HG02763 (cell line): ENCODE measurements around the gene RMND5A.
A peak's percentile ranks its signal among the peaks of the same experiment; 100 is the strongest.

ENCODE experiments used
- ATAC-seq: cut with Tn5 transposase; IDR thresholded peaks from one replicate; pipeline ENCODE4 v1.9.1; 2021; ENCODE audit warnings: mild to moderate bottlenecking, moderate library complexity; ENCODE audit not compliant: unreplicated experiment

Gene RMND5A

DNA sequence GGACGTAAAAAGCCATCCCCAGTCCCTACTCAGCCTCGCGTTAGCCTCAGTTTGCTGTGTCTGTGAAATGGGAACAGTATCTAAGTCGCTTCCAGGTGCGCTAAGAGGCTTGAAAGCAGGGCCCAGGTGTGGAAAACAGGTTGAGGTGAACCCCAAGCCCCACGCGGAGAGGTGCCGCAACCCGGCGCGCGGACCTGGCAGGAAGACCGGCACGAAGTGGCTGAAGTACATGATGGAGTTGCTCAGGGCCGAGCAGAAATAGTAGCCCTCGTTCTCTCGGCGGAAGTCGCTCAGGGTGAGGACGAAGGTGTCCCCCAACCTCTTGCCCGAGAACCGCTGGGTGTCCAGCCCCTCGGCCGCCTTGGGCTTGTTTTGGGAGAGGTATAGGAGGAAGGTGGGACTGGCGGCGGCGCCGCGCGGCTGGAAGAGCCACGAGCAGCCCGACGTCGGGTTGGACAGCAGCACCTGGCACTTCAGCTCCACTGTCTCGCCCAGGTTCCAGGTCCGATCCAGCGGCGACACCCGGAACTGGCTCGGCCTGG, 70.1 kb downstream of the RMND5A start:
- ATAC-seq = no peak

DNA sequence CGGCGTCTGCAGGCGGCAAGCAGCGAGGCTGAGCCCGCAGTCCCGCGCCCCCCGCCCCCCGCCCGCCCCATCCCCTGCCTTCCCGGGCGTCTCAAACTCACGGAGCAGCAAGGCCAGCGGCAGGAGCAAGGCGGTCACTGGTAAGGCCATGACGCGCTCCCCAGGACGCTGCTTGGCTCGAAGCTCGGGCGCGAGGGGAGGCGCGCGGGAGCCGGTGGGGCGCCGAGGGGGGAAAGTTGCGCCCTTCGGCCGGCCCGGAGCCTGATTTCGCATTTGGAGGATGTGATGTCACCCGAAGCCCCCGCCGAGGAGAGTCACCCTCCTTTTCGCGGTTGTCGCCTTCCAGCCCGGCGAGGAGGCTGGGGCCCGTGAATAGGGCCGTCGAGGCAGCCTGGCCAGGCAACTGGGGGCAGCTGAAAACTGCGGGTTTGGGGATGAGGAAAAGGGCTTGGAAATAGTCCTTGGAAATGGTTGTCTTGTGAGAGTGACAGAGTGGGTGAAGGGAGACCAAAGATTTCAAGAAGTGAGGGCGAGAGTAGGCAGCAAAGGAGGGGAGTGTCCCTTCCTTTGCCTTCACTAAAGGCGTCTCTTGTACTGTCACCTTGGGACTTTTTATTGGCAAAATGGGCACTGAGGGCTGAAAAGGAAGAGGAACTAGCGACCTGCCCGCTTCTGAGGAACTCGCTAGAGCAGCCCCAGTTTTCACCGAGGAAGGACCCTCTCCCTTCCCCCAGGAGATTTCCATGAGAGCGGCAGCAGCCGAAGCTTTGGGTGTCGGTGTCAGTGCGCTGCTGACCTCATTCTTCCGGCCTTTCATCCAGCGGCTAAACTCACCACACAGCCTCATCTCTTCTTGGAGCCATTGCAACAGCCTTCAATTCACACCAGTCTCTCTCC, 70.8 kb downstream of the RMND5A start, which contains the start of gene CD8A:
Gene CD8A (minus strand): TSS at position 238 of the 897 bp plus-strand sequence. CDS start 88 bp downstream, at position 150.
- no peak for ATAC-seq

DNA sequence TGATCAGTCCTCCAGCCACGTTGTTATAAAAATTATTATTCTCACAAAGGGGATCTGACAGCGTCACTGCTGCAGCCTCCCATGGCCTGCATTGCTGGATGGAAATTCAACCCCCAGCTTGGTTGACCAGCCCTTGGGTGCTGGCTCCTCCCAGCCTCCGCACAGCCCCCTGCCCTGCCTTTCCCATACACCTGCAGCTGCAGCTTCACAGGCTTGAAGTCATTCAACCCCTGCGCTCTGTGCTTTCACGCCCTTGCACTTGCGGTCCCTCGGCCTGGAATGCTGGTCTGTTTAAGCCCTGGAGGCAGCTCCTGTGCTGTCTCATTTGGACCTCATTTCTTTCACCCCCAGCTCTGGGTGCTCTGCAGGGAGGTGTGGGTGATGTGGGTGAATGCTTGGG, 71.5 kb downstream of the RMND5A start:
- ATAC-seq = no peak

DNA sequence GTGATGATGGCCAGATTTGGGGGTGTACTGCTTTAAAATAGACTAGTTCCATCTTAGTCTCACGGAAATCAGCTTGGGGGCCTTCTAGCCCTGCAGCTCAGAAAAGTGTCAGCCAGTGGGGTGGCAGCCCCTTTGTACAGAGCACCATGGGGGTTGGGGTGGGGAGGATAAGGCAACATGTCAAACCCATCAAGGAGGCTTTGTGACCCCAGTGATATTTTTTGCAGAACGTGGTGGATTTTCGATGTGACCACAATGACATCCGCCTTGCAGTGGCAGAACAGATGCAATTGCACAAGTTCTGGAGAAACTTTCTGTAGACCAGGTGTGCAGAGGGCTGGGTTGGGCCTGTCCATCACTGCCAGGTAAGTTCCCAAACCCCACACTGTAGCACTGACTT, 73.7 kb downstream of the RMND5A start:
- ATAC-seq = no peak

DNA sequence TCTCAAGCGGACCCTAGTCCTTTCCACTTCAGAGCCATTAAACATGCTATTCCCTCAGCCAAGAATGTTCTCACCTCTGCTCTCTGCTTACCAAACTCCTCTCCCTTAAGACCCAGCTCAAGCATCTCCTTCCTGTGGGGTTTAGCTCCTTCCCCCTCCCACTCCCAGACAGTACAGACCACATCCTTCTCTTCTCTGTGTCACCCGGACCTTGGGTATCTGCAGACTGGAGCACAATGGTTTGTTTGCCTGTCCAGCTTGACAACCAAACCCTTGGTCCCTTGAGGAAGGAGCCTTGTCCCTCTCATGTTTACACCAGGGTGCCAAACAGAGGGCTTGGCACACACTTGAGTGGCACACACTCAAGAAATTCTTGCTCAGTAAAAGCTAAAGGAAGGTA, 74.8 kb downstream of the RMND5A start:
- no peak for ATAC-seq

DNA sequence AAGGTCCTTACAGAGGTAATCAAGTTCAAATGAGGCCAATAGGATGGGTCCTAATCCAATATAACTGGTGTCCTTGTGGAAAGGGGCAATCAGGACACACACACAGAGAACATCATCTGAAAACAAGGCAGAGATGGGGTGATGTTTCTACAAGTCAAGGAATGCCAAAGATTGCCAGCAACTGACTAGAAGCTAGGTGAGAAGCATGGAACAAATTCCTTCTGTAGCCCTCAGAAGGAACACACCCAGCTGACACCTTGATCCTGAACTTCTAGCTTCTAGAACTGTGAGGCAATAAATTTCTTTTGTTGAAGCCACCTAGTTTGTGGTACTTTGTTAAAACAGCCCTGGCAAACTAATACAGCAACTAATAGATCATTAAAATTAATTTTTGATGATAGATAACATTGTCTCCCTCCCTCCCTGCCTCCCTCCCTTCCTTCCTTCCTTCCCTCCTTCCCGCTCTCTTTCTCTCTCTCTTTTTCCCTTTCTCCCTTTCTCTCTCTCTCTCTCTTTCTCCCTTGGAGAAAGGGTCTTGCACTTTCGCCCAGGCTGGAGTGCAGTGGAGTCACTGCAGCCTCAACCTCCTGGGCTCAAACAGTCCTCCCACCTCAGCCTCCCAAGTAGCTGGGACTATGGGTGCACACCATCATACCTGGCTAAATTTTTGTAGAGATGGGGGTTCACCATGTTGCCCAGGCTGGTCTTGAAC, 80.9 kb downstream of the RMND5A start:
- ATAC-seq = no peak

DNA sequence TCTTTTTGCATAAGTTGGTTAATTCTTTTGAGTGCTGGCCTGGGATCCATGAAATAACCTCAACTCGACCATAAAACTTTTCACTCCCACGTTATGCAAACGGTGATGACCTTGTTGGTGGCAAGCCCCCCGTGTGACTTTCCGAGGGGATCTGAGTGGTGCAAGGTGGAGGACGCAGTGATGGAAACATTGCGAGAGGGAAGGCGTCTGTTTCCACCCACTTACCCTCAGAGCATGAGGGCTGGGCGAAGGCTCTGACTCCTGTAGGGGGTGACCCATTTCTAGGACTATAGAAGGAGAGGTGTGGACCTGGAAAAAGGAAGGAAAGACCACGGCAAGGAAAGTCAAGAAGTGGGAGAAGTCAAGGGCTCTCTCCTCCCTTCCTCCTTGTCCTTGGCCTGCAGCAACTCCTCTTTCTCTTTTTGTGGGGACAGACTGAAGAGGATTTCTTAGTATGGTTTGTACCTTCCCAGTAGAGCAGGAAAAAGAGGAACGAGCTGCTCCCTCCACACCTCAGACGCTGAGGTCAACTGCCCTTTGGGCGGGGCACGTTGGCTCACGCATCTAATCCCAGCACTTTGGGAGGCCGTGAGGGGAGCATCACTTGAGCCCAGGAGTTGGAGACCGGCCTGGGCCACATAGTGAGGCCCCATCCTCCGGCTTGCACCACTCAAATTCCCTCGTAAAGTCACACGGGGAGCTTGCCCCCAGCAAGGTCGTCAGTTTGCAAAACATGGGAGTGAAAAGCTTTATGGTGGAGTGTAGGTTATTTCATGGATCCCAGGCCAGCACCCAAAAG, 86.2 kb downstream of the RMND5A start:
- no peak for ATAC-seq

DNA sequence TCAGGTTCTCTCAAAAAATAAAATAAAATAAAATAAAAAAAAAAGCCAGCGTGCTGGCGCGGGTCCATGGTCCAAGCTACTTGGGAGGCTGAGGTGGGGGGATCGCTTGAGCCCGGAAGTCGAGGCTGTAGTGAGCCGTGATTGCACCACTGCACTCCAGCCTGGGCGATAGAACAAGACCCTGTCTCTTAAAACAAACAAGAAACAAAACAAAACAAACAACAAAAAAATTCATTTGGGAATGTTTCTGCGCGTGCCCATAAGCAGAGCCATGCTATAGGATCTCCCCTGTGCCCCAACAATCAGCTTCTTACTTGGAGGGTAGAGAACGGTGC, 87.0 kb downstream of the RMND5A start:
- ATAC-seq = no peak

DNA sequence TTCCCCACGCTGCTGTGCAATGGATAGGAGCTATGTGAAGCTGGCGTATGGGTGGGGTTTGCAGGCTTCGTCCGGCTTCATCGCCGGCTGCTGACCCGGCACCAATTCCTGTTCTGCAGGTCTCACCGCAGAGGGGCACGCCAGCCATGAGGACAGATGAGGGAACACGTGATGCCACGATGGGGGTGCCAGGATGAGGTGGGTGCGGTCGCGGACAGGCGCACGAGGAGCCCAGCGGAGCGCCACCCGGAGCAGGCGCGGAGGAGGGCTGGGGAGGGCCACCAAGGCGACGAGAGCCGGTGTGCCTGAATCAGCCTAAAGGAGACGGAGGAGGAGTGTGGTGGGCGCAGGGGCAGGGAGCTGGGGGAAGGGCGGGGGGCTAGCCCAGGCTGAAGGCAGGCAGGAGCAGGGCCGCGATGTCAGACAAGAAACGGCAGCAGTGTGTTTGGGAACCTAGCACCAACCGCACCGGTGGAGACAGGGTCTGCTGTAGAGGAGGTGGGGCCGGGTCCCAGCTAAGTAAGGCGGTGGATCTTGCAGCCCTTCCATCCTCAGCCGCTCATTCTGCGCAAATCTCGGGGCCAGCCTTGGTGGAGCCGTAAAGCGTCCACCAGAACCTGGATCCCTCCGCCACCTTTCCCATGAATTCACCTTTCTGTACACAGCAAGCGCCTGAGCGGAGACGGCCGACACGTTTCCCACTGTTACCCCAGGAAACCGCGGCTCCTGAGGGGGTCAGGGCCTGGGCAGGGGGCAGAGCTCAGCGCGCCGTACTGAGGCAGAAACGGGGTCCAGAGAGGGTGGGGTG, 87.6 kb downstream of the RMND5A start:
- no peak for ATAC-seq

DNA sequence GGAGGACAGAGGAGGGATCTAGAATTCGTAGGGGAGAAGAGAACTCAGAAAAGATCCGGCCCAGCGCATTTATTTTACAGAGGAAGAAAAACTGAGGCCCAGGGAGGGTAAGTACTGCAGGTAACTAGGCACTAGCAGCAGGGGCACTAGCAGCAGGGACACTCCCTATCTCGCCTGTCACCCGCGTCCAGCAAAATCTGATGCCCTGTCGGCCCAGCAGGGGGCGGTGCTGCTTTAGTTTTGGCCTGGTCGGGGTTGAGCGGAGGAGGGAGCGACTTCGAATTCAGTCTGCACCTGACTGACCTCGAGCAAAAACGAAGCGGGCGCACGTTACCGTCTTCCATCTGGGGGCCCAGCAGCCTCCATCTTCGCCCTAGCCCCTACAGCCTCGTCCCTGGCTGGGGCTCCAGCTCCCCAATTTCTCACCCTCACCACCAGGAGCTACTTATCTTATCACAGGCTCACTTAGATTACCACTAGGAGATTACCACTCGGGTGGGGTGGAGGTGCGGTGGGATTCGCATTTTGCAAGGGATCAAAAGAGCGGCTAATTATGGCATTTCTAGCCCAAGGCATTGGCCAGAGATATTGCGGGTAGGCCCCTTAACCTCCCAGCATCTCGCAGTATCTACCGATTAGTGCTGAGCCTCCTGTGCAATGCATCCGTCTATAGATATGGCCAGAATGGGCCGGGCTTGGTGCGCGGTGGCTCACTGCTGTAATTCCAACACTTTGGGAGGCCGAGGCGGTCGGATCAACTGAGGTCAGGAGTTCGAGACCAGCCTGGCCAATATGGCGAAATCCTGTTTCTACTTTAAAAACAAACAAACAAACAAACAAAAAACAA, 88.4 kb downstream of the RMND5A start:
- peak; percentile 80 for ATAC-seq

DNA sequence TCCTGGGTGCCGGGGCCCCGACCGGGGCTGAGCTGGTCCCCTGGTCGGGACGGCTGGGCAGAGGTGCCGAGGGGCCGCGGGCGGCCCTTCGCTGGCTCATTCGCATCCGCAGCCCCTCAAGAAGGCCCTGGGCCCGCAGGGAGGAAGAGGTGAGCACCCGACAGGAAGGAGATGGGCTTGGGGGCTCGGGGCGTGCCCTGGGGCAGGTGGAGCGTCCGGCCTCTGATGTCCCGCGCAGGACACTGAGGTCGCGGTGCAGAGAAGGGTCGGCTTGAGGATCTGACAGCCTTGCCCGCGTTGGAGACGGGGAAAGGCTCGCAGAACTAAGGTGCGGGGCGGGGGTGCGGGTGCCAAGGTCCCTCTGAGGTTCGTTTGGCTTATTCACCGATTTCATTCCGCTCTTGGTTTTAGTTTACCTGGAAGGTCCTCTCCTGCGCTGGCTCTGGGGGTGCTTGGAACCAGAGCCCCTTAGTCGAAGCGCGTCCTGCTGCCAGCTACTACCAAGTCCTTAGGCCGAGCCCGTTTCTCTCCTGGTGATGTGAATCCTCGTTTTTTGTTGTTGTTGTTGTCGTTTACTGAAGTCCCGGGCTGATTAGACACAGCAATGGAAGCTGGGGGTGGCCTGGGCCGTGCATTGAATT, 89.5 kb downstream of the RMND5A start:
- no peak for ATAC-seq

DNA sequence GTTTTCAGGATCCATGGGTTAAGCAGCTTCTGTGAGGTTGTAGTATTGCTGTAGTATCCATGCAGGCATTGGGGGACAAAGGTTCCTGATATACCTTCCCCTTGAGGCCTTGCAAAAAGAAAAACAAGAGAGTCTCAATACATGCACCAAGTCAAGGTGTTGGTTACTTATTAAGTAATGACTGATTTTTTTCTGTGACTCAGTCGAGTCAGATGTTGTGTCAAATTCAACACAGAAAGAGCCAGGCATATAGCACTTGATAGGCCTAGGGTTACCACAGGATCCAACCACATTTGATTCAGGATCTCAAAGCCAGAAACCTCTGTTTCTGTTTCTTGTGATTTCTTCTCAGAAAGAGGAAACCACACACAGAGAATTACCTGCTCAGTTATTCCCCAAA, 95.5 kb downstream of the RMND5A start:
- ATAC-seq = no peak

DNA sequence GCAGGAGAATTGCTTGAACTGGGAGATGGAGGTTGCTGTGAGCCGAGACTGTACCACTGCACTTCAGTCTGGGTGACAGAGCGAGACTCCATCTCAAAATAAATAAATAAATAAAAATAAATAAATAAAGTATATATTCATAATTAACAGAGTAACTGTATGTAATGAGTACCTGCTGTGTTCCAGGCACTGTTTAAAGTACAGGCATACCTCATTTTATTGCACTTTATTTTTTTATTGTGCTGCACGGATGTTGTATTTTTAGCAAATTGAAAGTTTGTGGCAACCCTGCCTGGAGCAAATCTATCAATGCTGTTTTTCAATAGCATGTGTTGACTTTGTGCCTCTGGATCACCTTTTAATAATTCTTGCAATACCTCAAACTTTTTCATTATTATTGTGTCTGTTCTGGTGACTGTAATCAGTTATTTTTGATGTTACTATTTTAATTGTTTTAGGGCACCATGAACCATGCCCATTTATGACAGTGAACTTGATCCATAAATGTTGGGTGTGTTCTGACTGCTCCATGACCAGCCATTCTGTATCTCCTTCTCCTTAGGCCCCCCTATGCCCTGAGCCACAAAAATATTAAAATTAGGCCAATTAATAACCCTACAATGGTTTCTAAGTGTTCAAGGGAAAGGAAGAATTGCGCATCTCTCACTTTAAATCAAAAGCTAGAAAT, 98.2 kb downstream of the RMND5A start:
- ATAC-seq = no peak

DNA sequence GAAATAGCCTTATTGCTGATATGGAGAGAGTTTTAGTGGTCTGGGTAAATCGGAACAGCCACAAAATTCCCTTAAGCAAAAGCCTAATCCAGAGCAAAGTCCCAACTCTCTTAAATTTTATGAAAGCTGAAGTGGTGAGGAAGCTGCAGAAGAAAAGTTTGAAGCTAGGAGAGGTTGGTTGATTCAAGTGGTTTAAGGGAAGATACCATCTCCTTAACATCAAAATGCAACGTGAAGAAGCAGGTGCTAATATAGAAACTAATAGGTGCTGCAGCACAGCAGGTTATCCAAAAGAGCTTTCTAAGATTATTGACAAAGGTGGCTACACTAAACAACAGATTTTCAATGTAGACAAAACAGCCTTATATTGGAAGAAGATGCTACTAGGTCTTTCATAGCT, 98.9 kb downstream of the RMND5A start:
- no peak for ATAC-seq

DNA sequence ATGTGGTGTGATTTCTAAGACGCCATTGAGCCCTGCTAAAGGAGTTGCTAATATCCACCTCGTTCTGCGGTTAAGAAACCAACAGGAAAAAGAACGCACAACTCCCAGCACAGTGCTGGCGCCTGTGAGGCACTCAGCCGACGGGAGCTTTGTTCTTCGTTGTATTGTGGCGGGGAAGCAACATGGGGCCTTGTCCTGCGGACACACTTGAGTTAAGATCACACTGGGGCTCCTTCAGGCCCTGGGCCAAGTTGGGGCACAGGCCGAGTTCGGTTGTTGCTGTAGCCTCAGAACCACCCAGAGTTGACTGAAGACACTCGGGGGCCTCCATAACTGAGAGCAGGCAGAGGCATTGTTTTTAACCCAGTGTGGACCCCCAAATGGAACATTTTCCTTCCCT, 101.2 kb downstream of the RMND5A start:
- ATAC-seq = no peak

DNA sequence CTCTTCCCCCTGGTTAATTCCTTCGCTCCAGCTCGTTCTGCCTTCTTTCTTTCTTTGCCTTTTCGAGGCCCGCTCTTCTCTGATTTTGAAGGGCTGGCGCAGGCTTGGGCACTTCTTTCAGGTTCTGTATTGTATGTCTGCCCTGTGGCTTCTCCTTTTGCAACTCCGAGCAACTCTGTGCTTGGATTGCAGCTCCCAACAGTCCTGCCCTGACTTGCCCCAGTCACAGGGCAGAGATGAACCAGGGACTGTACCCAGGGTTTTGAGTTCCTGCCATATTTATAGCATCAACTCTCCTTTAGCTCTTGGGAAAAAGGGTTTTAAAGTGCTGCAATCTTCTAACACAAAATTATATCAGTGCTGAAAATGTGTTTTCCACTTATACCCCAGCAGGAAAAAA, 101.8 kb downstream of the RMND5A start:
- ATAC-seq = no peak

DNA sequence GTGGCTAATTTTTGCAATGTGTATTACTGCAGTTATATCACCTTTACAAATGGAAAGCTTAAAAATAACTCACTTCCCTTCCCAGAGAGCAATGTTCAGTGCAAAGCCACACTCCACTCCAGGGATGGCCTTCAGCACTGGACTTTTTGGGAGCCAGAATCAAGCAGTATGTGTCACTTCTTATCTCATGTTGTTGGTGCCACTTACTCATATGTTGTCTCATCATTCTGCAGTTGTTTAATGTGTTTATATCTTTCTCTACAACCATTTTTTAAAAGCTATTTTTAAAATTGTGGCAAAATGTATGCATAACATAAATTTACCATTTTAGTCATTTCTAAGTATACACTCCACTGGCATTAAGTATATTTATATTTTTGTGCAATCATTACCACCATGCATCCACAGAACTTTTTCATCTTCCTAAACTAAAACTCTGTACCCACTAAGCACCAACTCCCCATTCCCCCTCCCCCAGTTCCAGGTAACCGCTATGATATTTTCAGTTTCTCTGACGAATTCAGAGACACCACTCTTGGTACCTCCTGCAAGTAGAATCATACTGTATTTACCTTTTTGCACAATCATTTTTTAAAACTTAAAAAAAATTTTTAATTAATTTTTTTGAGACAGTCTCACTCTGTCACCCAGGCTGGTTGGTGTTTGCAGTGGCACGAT, 102.7 kb downstream of the RMND5A start:
- ATAC-seq = no peak
